HG03135 (cell line): ENCODE data around the gene BZW2.
A peak's percentile ranks its signal among the peaks of the same experiment; 100 is the strongest.
"Not testable (repeated sequence)": the region's sequence is repeated elsewhere in the genome, so short reads cannot be mapped to it uniquely, and the experiment has no call there.

Source experiments
- ATAC-seq: cut with Tn5 transposase; IDR thresholded peaks from one replicate; pipeline ENCODE4 v1.9.1; 2021; ENCODE audit warnings: mild to moderate bottlenecking, moderate library complexity; ENCODE audit not compliant: unreplicated experiment

Gene BZW2

GRCh38 chr7:16644636-16645592, 1.1 kb upstream of the BZW2 start:
- ATAC-seq = peak; percentile 2

GRCh38 chr7:16646472-16647072, 591 bp downstream of the BZW2 start:
- ATAC-seq = no peak

GRCh38 chr7:16647435-16647960, 1.5 kb downstream of the BZW2 start:
- no peak for ATAC-seq

- no peak for ATAC-seq
Measured at GRCh38 chr7:16648551-16648950, 2.6 kb downstream of the BZW2 start.

GRCh38 chr7:16649196-16649595, 3.2 kb downstream of the BZW2 start:
- ATAC-seq = no peak

- no peak for ATAC-seq
Measured at GRCh38 chr7:16650266-16650665, 4.3 kb downstream of the BZW2 start.

GRCh38 chr7:16651396-16652239, 5.6 kb downstream of the BZW2 start:
- ATAC-seq = no peak

- ATAC-seq = no peak
Measured at GRCh38 chr7:16652240-16652583, 6.2 kb downstream of the BZW2 start.

DNA sequence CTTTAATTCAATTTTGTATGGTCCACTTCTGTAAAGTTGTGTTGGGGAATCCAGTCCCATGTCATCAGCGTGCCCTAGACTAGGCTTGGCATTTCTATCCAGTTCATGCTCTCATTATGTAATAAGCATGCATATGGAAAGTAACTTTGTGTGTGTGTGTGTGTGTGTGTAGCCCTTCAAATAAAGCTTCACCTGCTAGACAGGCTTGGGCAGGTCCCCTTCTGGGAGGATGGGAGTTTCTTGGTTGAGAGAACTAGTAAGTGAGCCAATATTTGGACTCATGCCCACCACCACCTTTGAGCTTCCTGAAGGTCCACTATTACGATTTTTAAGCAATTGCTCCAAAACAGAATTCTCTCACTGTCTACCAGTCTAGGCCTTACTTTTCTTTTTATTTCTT, 6.9 kb downstream of the BZW2 start:
- no peak for ATAC-seq

- ATAC-seq = no peak
Measured at GRCh38 chr7:16655394-16655793, 9.4 kb downstream of the BZW2 start.

DNA sequence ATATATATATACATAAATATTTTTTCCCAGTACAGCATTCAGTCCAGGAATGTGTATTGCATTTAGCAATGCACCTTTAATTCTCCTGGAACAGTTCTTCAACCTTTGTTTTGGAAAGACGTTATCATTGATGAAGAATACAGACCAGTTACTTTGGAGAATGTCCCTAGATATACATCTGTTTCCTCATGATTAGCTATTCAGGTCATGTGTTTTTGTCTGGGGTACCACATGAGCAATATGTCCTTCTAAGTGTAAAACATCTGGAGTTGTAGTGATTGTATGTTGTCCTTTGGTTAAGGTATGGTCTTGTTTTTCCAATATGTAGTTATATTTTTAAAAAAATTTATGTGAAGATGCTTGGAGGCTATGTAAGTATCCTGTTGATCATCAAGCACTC, 10.2 kb downstream of the BZW2 start:
- ATAC-seq = no peak

GRCh38 chr7:16657656-16658279, 11.8 kb downstream of the BZW2 start:
- ATAC-seq = no peak

GRCh38 chr7:16659854-16660497, 14.0 kb downstream of the BZW2 start:
- not testable (repeated sequence) for ATAC-seq

DNA sequence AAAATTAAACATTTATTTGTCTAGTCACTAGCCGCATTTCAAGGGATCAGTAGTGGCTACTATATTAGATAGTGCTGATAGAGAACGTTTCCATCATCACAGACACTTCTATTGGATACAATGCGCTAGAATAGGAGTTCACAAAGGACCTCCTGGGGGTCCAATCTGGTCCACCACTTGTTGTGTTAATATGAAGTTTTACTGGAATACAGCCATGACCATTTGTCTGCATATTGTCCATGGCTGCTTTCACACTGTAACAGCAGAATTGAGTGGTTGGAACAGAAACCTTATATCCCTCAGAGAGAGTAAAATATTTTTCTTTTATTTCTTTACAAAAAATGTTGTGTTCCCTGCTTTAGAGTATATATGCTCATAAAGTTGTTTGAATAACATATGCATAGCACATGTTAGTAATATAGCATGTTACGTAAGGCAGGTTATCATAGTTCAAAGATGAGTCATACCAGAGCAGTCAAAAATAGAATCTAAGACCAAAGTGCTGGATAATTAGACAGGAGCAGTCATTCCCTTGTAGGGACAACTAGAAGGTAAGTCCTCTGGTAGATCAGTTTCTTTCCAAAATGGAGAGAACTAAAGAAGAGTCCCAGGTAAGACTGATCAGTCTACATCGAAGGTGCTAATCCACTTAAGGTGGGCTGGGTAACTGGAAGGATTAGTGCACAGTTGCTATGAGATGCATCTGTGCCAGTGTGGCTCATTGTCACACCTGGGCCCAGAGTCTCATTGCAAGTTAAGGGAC, 14.9 kb downstream of the BZW2 start:
- ATAC-seq = no peak

DNA sequence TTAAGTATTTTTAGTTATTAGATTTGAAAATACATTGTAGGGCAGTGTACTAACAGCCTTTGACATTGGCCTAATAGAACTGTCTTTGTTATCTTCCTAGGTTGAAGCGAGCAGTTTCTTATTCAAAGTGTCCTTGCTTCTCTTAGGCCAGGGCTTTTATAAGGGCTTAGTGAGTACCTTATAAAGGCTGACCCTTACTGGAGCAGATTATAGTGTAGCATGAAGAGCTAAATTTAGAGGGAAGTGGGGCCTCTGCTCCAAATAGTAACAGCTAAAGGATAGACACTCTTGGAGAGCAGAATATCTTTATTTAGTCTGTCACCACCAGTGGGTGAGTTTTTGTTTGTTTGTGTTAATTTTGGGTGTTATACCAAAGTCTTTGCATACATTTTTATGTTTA, 15.9 kb downstream of the BZW2 start:
- ATAC-seq = no peak

- ATAC-seq = no peak
Measured at GRCh38 chr7:16667355-16667754, 21.4 kb downstream of the BZW2 start.

GRCh38 chr7:16668049-16668858, 22.3 kb downstream of the BZW2 start:
- no peak for ATAC-seq

- no peak for ATAC-seq
Measured at GRCh38 chr7:16668978-16669377, 23.0 kb downstream of the BZW2 start.

- no peak for ATAC-seq
Measured at GRCh38 chr7:16669581-16669980, 23.6 kb downstream of the BZW2 start.
